ENCODE results near the gene ASB16. TPM values are rescaled to one million over a fixed set of nuclear protein-coding genes. Genes with fewer than 3 reads are reported as not detected.
A peak's percentile ranks its signal among the peaks of the same experiment; 100 is the strongest.

Gene ASB16
- total RNA-seq, 2 experiments from 2014 or later: 0.30 to 0.44 TPM

DNA sequence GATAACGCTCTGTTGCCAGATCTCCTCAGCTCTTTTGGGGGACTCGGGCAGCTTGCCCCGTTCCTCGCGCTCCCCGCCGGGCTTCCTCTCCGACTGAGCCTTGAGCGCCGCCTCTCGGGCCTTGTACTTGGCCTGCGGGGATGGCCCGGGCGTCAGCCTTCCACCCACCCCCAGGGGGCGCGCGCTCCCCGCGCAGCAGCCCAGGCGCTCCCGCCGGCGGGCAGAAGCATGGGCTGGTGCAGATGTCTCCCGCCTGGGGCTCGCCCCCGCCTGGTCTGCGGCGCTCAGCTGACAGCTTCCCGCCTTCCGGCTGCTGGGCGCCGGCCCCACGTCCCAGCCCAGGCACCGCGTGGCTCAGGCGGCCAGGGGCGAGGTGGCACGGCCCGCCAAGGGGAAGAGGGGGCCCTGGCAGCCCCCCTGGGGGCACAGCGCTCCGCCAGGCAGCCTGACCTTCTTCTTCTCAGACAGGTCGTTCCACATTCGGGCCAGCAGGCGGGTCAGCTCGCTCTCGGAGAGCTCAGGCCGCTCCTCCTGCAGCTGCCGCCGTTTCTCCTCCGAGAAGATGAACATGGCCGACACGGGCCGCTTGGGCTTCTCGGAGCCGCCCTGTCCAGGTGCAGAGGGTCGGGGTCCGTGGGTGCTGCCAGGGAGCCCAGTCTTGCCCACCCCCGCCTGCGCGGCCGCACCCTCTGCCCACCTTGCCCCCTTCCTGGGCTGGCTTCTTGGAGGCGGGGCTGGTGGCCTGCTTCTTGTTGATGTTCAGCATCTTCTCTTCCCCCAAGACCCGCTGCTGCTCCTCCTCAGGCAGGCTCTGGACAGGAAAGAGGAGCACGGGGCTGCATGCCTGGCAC lies 40.1 kb downstream of the ASB16 start:
- no peaks in the 10 kb centered on the region for H4K20me1 ChIP-seq (ENCODE audit: insufficient read depth, low read length)
- H3K9me3 ChIP-seq (ENCODE audit: low read length): no peaks in the 10 kb centered on the region
- POLR2A ChIA-PET: interaction anchor here (0.6 to 2.0 kb wide), 3 partner anchors 9 to 36 kb away, joined by 3 to 6 read pairs (median 5); no protein-coding TSS in a partner anchor
- peaks cover 24% of the 10 kb centered on the region for H3K79me2 ChIP-seq (ENCODE audit: insufficient read depth, low read depth, low read length)
- peaks cover 37% of the 10 kb centered on the region for H3K4me1 ChIP-seq (ENCODE audit: insufficient read depth, low read length, poor library complexity, severe bottlenecking)
- intact Hi-C loops (cut with micrococcal nuclease; ENCODE audit: unreplicated experiment): loop anchor here (2.0 to 10.0 kb wide), 3 partner anchors 114 to 294 kb away; partner anchors contain the start of genes GPATCH8 and SLC25A39
- peaks cover 90% of the 10 kb centered on the region for H3K36me3 ChIP-seq (ENCODE audit: insufficient read depth, low read length)
- peak overlapping the region; percentile 52 for H3K4me3 ChIP-seq (ENCODE audit: low read depth, low read length, poor library complexity, severe bottlenecking)
- DNase-seq (ENCODE audit: low spot score): peak; percentile 94
- H3K27ac ChIP-seq (ENCODE audit: low read depth, low read length, poor library complexity, severe bottlenecking): peak overlapping the region; percentile 76
- CTCF ChIA-PET (ENCODE audit: unreplicated experiment): interaction anchor here (0.6 to 1.5 kb wide), 7 partner anchors 9 to 135 kb away, joined by 3 to 8 read pairs (median 4); partner anchors contain the start of genes ATXN7L3, GRN and UBTF
- TF ChIP-seq EZH2phosphoT487 (IDR thresholded peaks at IDR 0.05; ENCODE audit: borderline replicate concordance, low read depth, low read length): no peak
- TF ChIP-seq, protein P1, sequence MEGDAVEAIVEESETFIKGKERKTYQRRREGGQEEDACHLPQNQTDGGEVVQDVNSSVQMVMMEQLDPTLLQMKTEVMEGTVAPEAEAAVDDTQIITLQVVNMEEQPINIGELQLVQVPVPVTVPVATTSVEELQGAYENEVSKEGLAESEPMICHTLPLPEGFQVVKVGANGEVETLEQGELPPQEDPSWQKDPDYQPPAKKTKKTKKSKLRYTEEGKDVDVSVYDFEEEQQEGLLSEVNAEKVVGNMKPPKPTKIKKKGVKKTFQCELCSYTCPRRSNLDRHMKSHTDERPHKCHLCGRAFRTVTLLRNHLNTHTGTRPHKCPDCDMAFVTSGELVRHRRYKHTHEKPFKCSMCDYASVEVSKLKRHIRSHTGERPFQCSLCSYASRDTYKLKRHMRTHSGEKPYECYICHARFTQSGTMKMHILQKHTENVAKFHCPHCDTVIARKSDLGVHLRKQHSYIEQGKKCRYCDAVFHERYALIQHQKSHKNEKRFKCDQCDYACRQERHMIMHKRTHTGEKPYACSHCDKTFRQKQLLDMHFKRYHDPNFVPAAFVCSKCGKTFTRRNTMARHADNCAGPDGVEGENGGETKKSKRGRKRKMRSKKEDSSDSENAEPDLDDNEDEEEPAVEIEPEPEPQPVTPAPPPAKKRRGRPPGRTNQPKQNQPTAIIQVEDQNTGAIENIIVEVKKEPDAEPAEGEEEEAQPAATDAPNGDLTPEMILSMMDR (conservative IDR thresholded peaks at IDR 0.05; ENCODE audit: low read length): peak; percentile 94
- no peak overlapping the region for H2AFZ ChIP-seq (ENCODE audit: low read length)
- H3K9me2 ChIP-seq (ENCODE audit: insufficient read depth, low read length): no peaks in the 10 kb centered on the region
- peak overlapping the region; percentile 72 for H3K4me2 ChIP-seq (ENCODE audit: low read length)
- BruUV-seq (replicated peaks): TSS peak; percentile 55

DNA sequence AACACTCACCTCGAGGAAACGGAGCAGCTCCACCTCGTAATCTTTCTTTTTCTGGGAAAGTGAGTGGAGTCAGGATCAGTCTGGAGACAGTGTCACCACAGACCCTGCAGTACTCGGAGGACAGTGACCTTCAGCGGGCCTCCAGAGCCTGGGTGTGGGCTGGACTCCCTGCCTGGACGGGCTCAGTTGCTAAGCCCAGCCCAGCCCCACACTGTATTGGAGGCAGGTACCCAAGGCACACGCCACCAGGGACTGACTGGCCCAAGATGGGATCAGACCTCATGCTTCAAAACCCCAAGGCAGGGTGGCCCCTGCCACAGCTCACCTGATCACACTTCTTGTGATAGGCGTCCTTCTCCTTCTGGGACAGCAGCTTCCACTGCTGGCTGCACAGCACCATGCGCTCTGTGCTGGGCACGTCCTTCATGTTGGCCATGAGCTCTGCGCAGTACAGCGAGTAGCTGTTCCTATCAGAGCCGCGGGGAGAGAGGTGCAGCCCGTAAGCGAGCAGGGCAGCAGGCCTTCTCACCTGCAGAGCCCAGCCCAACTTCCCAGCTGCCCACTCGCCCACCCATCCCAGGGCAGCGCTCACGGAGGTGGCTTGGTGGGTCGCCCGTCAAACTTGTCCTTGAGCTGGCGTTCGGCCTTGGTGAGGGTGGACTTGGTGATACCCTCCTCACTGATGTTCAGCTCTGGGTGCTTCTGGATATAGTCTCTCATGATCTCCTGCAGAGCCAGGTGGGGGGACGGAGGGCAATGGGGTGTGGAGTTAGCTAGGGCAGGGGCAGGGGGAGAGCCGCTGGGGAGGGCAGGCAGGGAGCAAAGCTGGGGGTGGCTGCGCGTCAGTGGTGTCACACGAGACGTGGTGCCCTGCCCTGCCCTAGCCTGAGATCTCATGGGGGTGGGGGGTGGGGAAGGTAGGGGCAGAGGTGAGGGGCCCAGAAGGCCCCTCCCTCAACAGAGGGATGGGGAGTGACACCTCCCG lies 41.1 kb downstream of the ASB16 start:
- DNase-seq (ENCODE audit: low spot score): no peak
- CTCF ChIA-PET (ENCODE audit: unreplicated experiment): interaction anchor here (0.6 to 1.5 kb wide), 2 partner anchors 8 to 12 kb away, joined by 3 to 8 read pairs; partner anchors contain the start of genes ATXN7L3 and UBTF
- Histone ChIP-seq H3K9me2 (ENCODE audit: insufficient read depth, low read length) (no peaks in the 10 kb centered on the region), H3K27ac (ENCODE audit: low read depth, low read length, poor library complexity, severe bottlenecking) (peak overlapping the region; percentile 76), H3K79me2 (ENCODE audit: insufficient read depth, low read depth, low read length) (peaks cover 33% of the 10 kb centered on the region), H3K4me3 (ENCODE audit: low read depth, low read length, poor library complexity, severe bottlenecking) (peak overlapping the region; percentile 46), H4K20me1 (ENCODE audit: insufficient read depth, low read length) (no peaks in the 10 kb centered on the region), H3K36me3 (ENCODE audit: insufficient read depth, low read length) (peaks cover 90% of the 10 kb centered on the region), H3K4me2 (ENCODE audit: low read length) (peak overlapping the region; percentile 57), H2AFZ (ENCODE audit: low read length) (no peak overlapping the region), H3K9me3 (ENCODE audit: low read length) (no peaks in the 10 kb centered on the region), H3K4me1 (ENCODE audit: insufficient read depth, low read length, poor library complexity, severe bottlenecking) (peaks cover 47% of the 10 kb centered on the region)
- no TSS peak for BruUV-seq (replicated peaks)
- intact Hi-C loops (cut with micrococcal nuclease; ENCODE audit: unreplicated experiment): loop anchor here (2.0 to 10.0 kb wide), 3 partner anchors 113 to 293 kb away; partner anchors contain the start of genes GPATCH8 and SLC25A39
- TF ChIP-seq, protein P1 (conservative IDR thresholded peaks at IDR 0.05; ENCODE audit: low read length): no peak
- TF ChIP-seq EZH2phosphoT487 (IDR thresholded peaks at IDR 0.05; ENCODE audit: borderline replicate concordance, low read depth, low read length): no peak
- POLR2A ChIA-PET: interaction anchor here (0.6 to 2.0 kb wide), 4 partner anchors 10 to 136 kb away, joined by 3 to 6 read pairs (median 4); no protein-coding TSS in a partner anchor
